ENCODE data around the gene KLF16. TPM values are rescaled to one million over a fixed set of nuclear protein-coding genes. Genes with fewer than 3 reads are reported as not detected.

The KLF16 gene
- total RNA-seq, 1 experiment from 2014 or later = 64.0 TPM

GRCh38 chr19:1807030-1807694, 56.2 kb downstream of the KLF16 start:
- ATAC-seq (no peak), DNase-seq (ENCODE audit: low spot score) (no peak)
- CTCF ChIA-PET = interaction anchor here (0.6 to 2.3 kb wide), 5 partner anchors 14 to 261 kb away, joined by 3 to 14 read pairs (median 3); no protein-coding TSS in a partner anchor
- no peak for TF ChIP-seq ZNF671 (CRISPR knock-in tag; IDR thresholded peaks at IDR 0.05)
- no peak for TF ChIP-seq ZNF425 (CRISPR knock-in tag; conservative IDR thresholded peaks at IDR 0.05)
- no peak for TF ChIP-seq JUN (CRISPR knock-in tag; IDR thresholded peaks at IDR 0.05)
- TF ChIP-seq ERG (CRISPR knock-in tag; IDR thresholded peaks at IDR 0.05) = no peak
- no peak for TF ChIP-seq ATF1 (CRISPR knock-in tag; IDR thresholded peaks at IDR 0.05)
- TF ChIP-seq ZNF416 (CRISPR knock-in tag; IDR thresholded peaks at IDR 0.05) = no peak
- no peak for TF ChIP-seq GABPB1 (CRISPR knock-in tag; IDR thresholded peaks at IDR 0.05)
- TF ChIP-seq E2F1 (CRISPR knock-in tag; IDR thresholded peaks at IDR 0.05) = no peak
- no peak for TF ChIP-seq ZNF281 (CRISPR knock-in tag; IDR thresholded peaks at IDR 0.05)
- TF ChIP-seq NFYB (CRISPR knock-in tag; conservative IDR thresholded peaks at IDR 0.05; ENCODE audit: low read depth) = no peak
- no peak for TF ChIP-seq OVOL2 (CRISPR knock-in tag; IDR thresholded peaks at IDR 0.05; ENCODE audit: borderline replicate concordance)
- no peak for TF ChIP-seq HMGXB4 (CRISPR knock-in tag; IDR thresholded peaks at IDR 0.05)
- no peak for TF ChIP-seq SOX15 (CRISPR knock-in tag; IDR thresholded peaks at IDR 0.05)
- TF ChIP-seq USF2 (CRISPR knock-in tag; IDR thresholded peaks at IDR 0.05) = no peak
- Mint-ChIP-seq H3K4me1 (no peaks in the 10 kb centered on the region), H3K36me3 (no peaks in the 10 kb centered on the region), H3K27me3 (ENCODE audit: low read depth) (peaks cover 4% of the 10 kb centered on the region), H3K9me3 (no peaks in the 10 kb centered on the region), H3K4me3 (no peak overlapping the region), H3K27ac (no peak overlapping the region)
- POLR2A ChIA-PET = no interaction called here

Measured in WTC11 (cell line).